HFF-Myc (cell line): ENCODE measurements around the gene STAB2.

Experiments used
- DNase-seq: peaks from one replicate; pipeline ENCODE4 v3.0.0-alpha.2; 2011; ENCODE audit warnings: low read depth; ENCODE audit errors: extremely low read depth
- H3K4me3 ChIP-seq: replicated peaks from 2 replicates; pipeline ENCODE4 v1.5.1; 2011; ENCODE audit warnings: low read depth, mild to moderate bottlenecking, control low read depth, low read length
- CTCF ChIP-seq: IDR thresholded peaks from 2 replicates; pipeline ENCODE4 v1.5.1; 2012; ENCODE audit warnings: mild to moderate bottlenecking, low read depth, low read length, control low read depth; ENCODE audit errors: missing control alignments

Gene STAB2

DNA sequence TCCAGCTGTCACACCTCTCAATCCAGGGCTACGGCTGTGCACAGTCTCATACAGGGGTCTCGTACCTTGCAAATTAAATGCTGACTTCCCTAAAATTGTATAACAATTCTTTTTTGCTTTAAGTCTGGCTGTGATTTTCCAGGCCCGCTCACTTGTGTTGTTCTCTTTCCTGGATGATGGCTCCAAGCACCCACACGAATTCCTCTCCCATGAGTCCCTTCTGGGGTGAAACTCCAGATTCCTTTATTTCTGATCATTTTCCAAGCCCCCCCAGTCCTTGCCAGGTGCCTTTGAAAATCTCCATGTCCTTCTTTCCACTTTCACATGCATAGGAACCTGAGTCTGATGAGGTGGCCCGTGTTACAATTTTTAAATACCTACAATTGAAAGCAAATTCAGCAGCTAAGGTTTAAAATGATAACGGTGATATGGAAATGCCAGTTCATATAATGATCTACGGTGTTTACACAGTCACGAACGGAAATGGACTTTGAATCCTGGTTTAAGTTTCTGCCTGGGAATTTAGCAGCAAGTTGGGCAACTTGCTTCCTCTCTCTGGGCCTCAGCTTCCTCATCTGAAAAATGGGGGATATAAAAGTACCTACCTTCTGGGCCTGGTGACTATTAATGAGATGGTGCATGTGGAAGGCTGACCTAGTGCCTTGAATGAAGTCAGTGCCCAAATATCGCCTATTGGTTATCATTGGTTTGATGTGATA, 85.5 kb downstream of the STAB2 start:
- no peak for TF ChIP-seq CTCF
- no peak overlapping the region for H3K4me3 ChIP-seq
- no peak for DNase-seq

DNA sequence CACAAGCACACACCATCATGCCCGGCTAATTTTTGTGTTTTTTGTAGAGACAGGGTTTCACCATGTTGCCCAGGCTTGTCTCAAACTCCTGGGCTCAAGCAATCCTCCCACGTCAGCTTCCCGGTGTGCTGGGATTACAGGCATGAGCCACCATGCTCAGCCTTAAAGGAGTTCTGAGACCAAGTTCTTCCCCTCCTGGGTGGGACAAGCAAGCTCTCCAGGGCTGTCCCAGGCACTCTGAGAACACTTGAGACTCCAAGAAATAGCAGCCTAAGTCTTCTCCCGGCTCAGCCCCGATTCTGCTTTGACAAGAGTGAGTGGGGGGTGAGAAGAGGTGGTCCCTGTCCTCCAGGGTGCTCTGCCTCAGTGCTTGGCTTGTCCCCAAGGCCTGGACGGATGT, 86.4 kb downstream of the STAB2 start:
- no peak for TF ChIP-seq CTCF
- H3K4me3 ChIP-seq = no peak overlapping the region
- no peak for DNase-seq

- no peak for DNase-seq
Observed at GRCh38 chr12:103673891-103674375, 86.9 kb downstream of the STAB2 start.

GRCh38 chr12:103676893-103677292, 89.8 kb downstream of the STAB2 start:
- no peak overlapping the region for H3K4me3 ChIP-seq
- no peak for DNase-seq
- no peak for TF ChIP-seq CTCF

More at GRCh38 chr12:103673891-103674375, 86.9 kb downstream of the STAB2 start:
- H3K4me3 ChIP-seq = no peak overlapping the region
- TF ChIP-seq CTCF = no peak

- no peak for DNase-seq
- no peak overlapping the region for H3K4me3 ChIP-seq
- no peak for TF ChIP-seq CTCF
Observed at GRCh38 chr12:103677341-103677740, 90.3 kb downstream of the STAB2 start.

GRCh38 chr12:103677905-103678304, 90.8 kb downstream of the STAB2 start:
- DNase-seq = no peak
- TF ChIP-seq CTCF = no peak

More at GRCh38 chr12:103677905-103678304, 90.8 kb downstream of the STAB2 start:
- no peak overlapping the region for H3K4me3 ChIP-seq
